Spinal cord (tissue), 10 donors: Measurements from ENCODE around the gene SLIT1. TPM values are rescaled to one million over a fixed set of nuclear protein-coding genes. Genes with fewer than 3 reads are reported as not detected.

Experiments
- DNase-seq, 6 donors: peaks; one replicate each; pipeline versions ENCODE4 v3.0.0 to v3.0.0-alpha.2; 2013 to 2015; ENCODE audit warnings: low spot score in 6 of 6, low read depth in 4 of 6
- H3K27ac ChIP-seq: one replicate; pipeline ENCODE4 v1.5.1; 2013; ENCODE audit warnings: low read depth, low read length, control low read depth
- H3K27me3 ChIP-seq: one replicate; pipeline ENCODE4 v1.6.1; 2013; ENCODE audit warnings: low read length; ENCODE audit not compliant: control insufficient read depth, insufficient read depth
- H3K36me3 ChIP-seq: one replicate; pipeline ENCODE4 v1.6.1; 2013; ENCODE audit warnings: low read length; ENCODE audit not compliant: control insufficient read depth, insufficient read depth
- H3K4me1 ChIP-seq: one replicate; pipeline ENCODE4 v1.6.1; 2013; ENCODE audit warnings: low read length; ENCODE audit not compliant: control insufficient read depth, insufficient read depth
- H3K4me3 ChIP-seq: one replicate; pipeline ENCODE4 v1.5.1; 2013; ENCODE audit warnings: low read depth, low read length, control low read depth
- H3K9me3 ChIP-seq: one replicate; pipeline ENCODE4 v1.6.1; 2013; ENCODE audit warnings: low read length; ENCODE audit not compliant: control insufficient read depth, insufficient read depth
- WGBS: methylation state at CpG from one replicate; pipeline ENCODE4 v1.1.5; 2013; ENCODE audit warnings: missing lambda C conversion rate; ENCODE audit not compliant: insufficient coverage; 5-methylcytosine and 5-hydroxymethylcytosine counted together
- polyA plus RNA-seq, 2 donors: library from polyadenylated mRNA; unstranded; fragments of 120-200 nt; gene quantifications; one replicate each; pipeline ENCODE4 v1.2.1, GENCODE V29; 2013; ENCODE audit not compliant: insufficient read length in 2 of 2
- total RNA-seq, 2 donors: library from RNA; depleted of rRNA in 1 of 2; stranded (reverse); fragments of 120-200 nt in 1 of 2; fragments of >200 nt in 1 of 2; gene quantifications; one replicate each; pipeline versions ENCODE4 v1.2.3 to v1.2.4, GENCODE V29; 2013 to 2014
- donor health status: healthy.

SLIT1 gene
- total and polyA plus RNA-seq, 4 donors, result 23.1 to 237 (median 122) TPM

- H3K27ac ChIP-seq, result no peak overlapping the region
- H3K36me3 ChIP-seq, result peaks cover 22% of the 10 kb centered on the region
- peaks cover 66% of the 10 kb centered on the region for H3K4me1 ChIP-seq
- H3K9me3 ChIP-seq, result no peaks in the 10 kb centered on the region
- no peaks in the 10 kb centered on the region for H3K27me3 ChIP-seq
- WGBS, result 72% methylated on average over 13 of the region's 15 CpGs
- H3K4me3 ChIP-seq, result no peak overlapping the region
- no peak for DNase-seq
Observed at GRCh38 chr10:97138174-97138573, 47.6 kb downstream of the SLIT1 start.

GRCh38 chr10:97136756-97137155 is 49.0 kb downstream of the SLIT1 start:
- no peak overlapping the region for H3K27ac ChIP-seq
- H3K9me3 ChIP-seq, result no peaks in the 10 kb centered on the region
- no CpG with 5 or more reads among the region's 3 CpGs for WGBS
- no peaks in the 10 kb centered on the region for H3K27me3 ChIP-seq
- DNase-seq, result no peak
- H3K4me1 ChIP-seq, result peaks cover 78% of the 10 kb centered on the region
- peaks cover 22% of the 10 kb centered on the region for H3K36me3 ChIP-seq
- H3K4me3 ChIP-seq, result no peak overlapping the region

GRCh38 chr10:97135464-97135863 is 50.3 kb downstream of the SLIT1 start:
- Histone ChIP-seq H3K4me3 (no peak overlapping the region), H3K27me3 (no peaks in the 10 kb centered on the region), H3K36me3 (peaks cover 28% of the 10 kb centered on the region), H3K9me3 (no peaks in the 10 kb centered on the region), H3K4me1 (peaks cover 80% of the 10 kb centered on the region), H3K27ac (no peak overlapping the region)
- 78% methylated on average over 6 of the region's 11 CpGs for WGBS
- no peak for DNase-seq

DNA sequence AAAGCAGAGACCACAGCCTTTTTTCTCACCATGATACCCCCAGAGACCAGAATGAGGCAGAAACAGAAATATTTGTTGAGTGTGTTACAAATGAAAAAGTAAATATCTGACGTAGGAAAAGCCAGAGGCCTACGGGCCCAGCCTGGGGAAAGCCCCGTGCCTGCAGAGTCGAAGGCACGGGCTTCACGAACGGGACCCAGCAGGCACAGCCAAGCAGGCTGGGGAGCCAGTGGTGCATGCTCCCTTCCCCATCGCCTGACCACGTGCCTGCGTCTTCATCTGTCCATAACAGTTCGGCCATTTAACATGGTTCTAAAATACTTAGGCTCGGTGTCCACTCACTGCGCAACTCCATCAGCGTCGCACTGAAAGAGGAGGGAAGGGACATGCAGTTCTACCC is 50.8 kb downstream of the SLIT1 start:
- Histone ChIP-seq H3K9me3 (no peaks in the 10 kb centered on the region), H3K4me3 (no peak overlapping the region), H3K27me3 (no peaks in the 10 kb centered on the region), H3K4me1 (peaks cover 76% of the 10 kb centered on the region), H3K27ac (no peak overlapping the region), H3K36me3 (peaks cover 28% of the 10 kb centered on the region)
- DNase-seq, result no peak
- WGBS, result 70% methylated on average over 13 of the region's 15 CpGs

DNA sequence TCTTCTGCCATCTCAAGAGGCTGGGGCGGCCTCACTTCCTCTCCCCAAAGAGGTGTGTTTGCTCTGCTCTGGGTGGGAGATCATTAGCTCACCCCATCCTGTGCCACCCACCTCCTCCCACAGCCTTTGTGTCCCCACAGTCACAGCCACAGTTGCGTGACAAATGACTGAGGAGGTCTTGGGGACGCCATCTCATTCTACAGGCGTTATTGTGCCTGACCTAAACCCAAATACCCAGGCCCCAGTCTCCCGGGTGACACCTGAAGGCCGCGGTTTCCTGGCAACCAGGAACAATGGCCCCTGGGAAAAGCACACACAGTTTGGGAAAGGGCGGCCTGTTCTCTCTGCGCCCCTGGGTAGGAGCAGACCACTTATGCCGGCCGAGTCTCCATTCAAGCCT is 51.6 kb downstream of the SLIT1 start:
- peaks cover 77% of the 10 kb centered on the region for H3K4me1 ChIP-seq
- 26% methylated on average over 7 of the region's 11 CpGs for WGBS
- DNase-seq, result peak in 2 of 6 donors; percentile 72 to 84
- H3K36me3 ChIP-seq, result peaks cover 31% of the 10 kb centered on the region
- H3K27ac ChIP-seq, result peak overlapping the region; percentile 25
- H3K4me3 ChIP-seq, result no peak overlapping the region
- H3K9me3 ChIP-seq, result no peaks in the 10 kb centered on the region
- H3K27me3 ChIP-seq, result no peaks in the 10 kb centered on the region

- H3K27ac ChIP-seq, result peak overlapping the region; percentile 26
- 88% methylated on average over 2 of the region's 2 CpGs for WGBS
- H3K27me3 ChIP-seq, result no peaks in the 10 kb centered on the region
- no peak overlapping the region for H3K4me3 ChIP-seq
- DNase-seq, result no peak
- H3K9me3 ChIP-seq, result no peaks in the 10 kb centered on the region
- H3K36me3 ChIP-seq, result peaks cover 29% of the 10 kb centered on the region
- peaks cover 86% of the 10 kb centered on the region for H3K4me1 ChIP-seq
Observed at GRCh38 chr10:97132273-97132672, 53.5 kb downstream of the SLIT1 start.

DNA sequence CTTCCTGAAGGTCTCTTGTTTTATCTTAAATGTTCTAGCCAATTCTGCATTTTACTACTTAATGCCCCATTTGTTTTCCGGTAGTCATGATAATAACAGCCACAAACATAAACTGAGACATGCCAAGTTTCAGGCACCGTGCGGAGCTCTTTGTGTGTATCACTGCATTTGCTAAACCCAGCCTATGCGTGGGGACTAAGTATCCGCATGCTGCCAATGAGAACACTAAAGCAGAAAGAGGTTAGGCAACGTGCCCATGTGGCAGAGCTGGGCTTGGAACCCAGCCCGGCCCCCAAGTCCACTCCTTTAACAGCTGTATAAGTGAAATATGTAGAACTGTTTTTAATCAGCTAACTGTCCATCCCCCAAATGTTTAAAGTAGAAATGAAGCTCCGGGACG is 54.1 kb downstream of the SLIT1 start:
- peak overlapping the region; percentile 60 for H3K27ac ChIP-seq
- peak in 2 of 6 donors; percentile 85 to 93 for DNase-seq
- WGBS, result 20% methylated on average over 7 of the region's 9 CpGs

GRCh38 chr10:97131181-97131628 is 54.6 kb downstream of the SLIT1 start:
- DNase-seq, result peak in 2 of 6 donors; percentile 74 to 87
- Histone ChIP-seq H3K4me3 (no peak overlapping the region), H3K27me3 (no peaks in the 10 kb centered on the region), H3K4me1 (peaks cover 87% of the 10 kb centered on the region), H3K36me3 (peaks cover 38% of the 10 kb centered on the region), H3K9me3 (no peaks in the 10 kb centered on the region), H3K27ac (peak overlapping the region; percentile 60)
- WGBS, result 30% methylated on average over 8 of the region's 8 CpGs

More for the DNA sequence above, 54.1 kb downstream of the SLIT1 start:
- Histone ChIP-seq H3K27me3 (no peaks in the 10 kb centered on the region), H3K4me1 (peaks cover 89% of the 10 kb centered on the region), H3K4me3 (no peak overlapping the region), H3K9me3 (no peaks in the 10 kb centered on the region), H3K36me3 (peaks cover 35% of the 10 kb centered on the region)

DNA sequence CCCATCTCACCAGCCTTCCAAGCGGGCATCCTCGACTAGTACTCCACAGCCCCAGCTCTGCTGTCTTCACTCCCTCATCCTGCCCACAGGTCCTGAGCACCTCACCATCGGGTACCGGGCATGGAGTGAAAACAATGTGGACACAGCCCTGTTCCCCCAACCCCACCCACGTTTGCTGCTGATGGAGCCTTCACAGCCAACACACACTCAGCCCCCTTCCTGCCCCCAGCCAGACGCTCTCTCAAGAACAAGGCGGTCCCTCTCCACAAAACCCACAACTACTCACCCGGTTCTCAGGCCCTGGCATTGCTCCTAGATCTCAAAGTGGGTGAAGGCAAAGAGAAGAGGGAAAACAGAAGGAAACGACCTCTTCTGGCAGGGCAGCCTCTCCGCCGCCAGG is 56.1 kb downstream of the SLIT1 start:
- DNase-seq, result peak in 2 of 6 donors; percentile 79 to 80

GRCh38 chr10:97128516-97129154 is 57.1 kb downstream of the SLIT1 start:
- H3K27me3 ChIP-seq, result no peaks in the 10 kb centered on the region
- DNase-seq, result peak in 3 of 6 donors; percentile 62 to 95 (median 90)
- no peaks in the 10 kb centered on the region for H3K9me3 ChIP-seq
- H3K4me3 ChIP-seq, result no peak overlapping the region
- peaks cover 31% of the 10 kb centered on the region for H3K36me3 ChIP-seq
- H3K4me1 ChIP-seq, result peaks cover 71% of the 10 kb centered on the region
- WGBS, result 11% methylated on average over 3 of the region's 12 CpGs
- H3K27ac ChIP-seq, result peak overlapping the region; percentile 81

More for the DNA sequence above, 56.1 kb downstream of the SLIT1 start:
- H3K9me3 ChIP-seq, result no peaks in the 10 kb centered on the region
- peak overlapping the region; percentile 58 for H3K27ac ChIP-seq
- H3K27me3 ChIP-seq, result no peaks in the 10 kb centered on the region
- peaks cover 35% of the 10 kb centered on the region for H3K36me3 ChIP-seq
- peaks cover 73% of the 10 kb centered on the region for H3K4me1 ChIP-seq
- WGBS, result 54% methylated on average over 5 of the region's 11 CpGs
- no peak overlapping the region for H3K4me3 ChIP-seq
